Stimulated activated CD4-positive, alpha-beta T cell treated with anti-CD3 and anti-CD28 coated beads, Interleukin-15, amount 100 ng/mL, for 1 hour (primary cell): ENCODE measurements around the gene THOC2.
"Not testable (repeated sequence)": the region's sequence is repeated elsewhere in the genome, so short reads cannot be mapped to it uniquely, and the experiment has no call there.

Experiments
- DNase-seq, 2 donors: peaks; one replicate each; pipeline ENCODE4 v3.0.0-alpha.2; 2020; ENCODE audit warnings: low read depth in 1 of 2, low spot score in 1 of 2

THOC2 gene

DNA sequence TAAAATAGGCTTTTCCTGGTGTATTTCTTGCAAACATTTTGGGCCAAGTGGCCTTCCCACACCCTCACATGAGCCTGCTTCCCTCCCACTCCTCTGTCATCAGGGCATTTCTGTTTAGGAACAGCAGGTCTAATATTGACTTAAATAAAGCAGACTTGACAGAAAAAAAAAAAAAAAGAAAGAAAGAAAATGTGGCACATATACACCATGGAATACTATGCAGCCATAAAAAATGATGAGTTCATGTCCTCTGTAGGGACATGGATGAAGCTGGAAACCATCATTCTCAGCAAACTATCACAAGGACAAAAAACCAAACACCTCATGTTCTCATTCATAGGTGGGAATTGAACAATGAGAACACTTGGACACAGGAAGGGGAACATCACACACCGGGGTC is 2.3 kb upstream of the THOC2 start:
- not testable (repeated sequence) for DNase-seq

DNA sequence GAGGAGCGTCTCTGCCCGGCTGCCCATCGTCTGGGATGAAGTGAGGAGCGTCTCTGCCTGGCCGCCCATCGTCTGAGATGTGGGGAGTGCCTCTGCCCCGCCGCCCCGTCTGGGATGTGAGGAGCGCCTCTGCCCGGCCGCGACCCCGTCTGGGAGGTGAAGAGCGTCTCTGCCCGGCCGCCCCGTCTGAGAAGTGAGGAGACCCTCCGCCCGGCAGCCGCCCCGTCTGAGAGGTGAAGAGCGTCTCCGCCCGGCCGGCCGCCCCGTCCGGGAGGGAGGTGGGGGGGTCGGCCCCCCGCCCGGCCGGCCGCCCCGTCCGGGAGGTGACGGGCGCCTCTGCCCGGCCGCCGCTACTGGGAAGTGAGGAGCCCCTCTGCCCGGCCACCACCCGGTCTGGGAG is 1.2 kb upstream of the THOC2 start:
- DNase-seq: not testable (repeated sequence)

- DNase-seq: no peak
Observed at GRCh38 chrX:123731987-123732669, 724 bp downstream of the THOC2 start.

DNA sequence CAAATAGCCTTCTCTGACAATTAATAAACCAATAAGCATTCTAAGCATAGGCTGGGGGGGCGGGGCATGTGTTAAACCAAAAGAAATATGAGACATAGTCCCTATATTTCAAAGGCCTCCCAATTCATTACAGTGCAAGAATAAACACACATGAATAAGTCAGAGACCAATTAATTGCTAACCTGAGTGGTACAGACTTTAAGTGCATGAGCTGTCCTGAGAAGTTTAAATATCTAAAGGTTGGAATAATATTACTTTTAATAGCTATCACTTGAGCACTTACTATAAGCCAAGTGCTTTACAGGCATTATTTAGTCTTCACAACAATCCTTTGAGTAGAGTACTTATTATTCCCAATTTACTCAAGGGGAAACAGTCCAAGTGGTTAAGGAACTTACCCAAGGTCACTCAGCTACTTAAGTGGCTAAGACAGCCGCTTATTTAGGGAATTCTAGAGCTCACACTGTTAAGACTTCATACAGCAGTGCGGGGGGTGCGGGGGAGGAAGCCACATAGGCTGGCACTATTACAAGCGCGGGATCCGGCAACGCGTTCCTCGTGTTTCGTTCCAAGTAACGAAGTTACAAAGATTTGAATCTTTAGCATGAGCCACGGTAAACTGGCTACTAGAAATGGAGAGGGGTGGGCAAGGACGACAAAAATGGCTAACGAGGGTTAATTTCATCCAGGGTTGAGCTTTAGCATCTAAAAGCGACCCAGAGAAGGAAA is 1.4 kb downstream of the THOC2 start:
- no peak for DNase-seq

GRCh38 chrX:123728554-123728953 is 4.3 kb downstream of the THOC2 start:
- no peak for DNase-seq

DNA sequence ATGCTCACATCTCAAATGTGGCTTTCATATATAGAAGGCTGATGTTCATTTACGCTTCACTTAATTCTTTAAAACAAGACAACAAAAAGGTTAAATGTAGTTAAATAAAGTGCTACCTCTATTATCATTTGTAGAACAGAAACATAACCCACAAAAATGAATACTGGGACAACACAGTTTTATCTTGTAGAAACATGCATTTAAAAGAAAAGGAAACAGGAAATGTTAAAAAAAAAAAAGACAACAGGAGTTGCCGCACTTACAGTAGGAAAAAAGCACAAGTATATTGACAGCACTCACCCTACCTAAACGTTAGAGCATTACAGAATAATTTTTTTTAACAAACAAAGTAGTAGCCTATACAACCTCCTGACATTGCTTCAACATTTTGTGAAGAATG is 4.8 kb downstream of the THOC2 start:
- DNase-seq: no peak

DNA sequence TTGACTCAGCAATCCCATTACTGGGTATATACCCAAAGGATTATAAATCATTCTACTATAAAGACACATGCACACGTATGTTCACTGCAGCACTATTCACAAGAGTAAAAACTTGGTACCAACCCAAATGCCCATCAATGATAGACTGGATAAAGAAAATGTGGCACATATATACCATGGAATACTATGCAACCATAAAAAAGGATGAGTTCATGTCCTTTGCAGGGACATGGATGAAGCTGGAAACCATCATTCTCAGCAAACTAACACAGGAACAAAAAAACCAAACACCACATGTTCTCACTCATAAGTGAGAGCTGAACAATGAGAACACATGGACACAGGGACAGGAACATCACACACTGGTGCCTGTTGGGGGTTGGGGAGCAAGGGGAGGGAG is 10.7 kb downstream of the THOC2 start:
- not testable (repeated sequence) for DNase-seq

DNA sequence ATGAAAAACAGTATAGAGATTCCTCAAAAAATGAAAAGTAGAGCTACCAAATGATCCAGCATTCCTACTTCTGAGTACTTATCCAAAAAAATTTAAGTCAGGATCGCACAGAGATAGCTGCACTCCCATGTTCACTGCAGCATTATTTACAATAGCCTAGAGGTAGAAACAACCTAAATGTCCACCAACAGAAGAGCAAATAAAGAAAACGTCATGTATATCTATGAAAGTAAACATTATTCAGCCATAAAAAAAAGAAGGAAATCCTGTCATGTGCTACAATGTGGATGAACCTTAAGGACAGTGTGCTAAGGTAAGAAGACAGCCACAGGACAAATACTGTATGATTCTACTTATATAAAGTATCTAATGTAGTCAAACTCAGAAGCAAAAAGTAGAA is 12.4 kb downstream of the THOC2 start:
- DNase-seq: no peak

DNA sequence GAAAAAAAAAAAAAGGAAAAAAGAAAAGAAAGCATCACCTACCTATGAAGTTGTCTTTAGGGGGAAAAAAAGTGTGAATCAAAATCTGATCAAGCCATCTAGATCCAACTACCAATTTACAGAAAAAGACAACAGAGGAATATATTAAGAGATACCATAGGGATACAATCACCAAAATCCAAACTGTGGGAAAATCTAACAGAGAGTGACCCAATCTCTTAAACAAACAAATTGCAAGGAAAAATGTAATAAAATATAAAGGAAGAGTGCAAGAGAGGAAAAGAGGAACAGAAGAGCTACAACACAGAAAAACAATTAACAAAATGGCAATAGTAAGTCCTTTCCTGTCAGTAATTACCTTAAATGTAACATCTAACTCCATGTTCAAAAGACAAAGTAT is 19.0 kb downstream of the THOC2 start:
- no peak for DNase-seq

DNA sequence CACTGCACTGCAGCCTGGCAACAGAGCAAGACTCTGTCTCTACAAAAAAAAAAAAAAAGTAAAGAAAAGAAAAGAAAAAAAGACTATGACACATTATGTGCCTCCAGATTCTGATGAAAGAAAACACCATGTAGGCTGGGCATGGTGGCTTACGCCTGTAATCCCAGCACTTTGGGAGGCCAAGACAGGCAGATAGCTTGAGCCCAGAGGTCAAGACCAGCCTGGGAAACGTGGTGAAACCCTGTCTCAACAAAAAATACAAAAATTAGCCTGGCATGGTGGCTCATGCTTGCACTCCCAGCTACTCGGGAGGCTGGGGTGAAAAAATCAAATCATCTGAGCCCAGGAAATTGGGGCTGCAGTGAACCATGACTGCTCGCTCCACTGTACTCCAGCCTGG is 19.4 kb downstream of the THOC2 start:
- no peak for DNase-seq

- not testable (repeated sequence) for DNase-seq
Observed at GRCh38 chrX:123711201-123711600, 21.7 kb downstream of the THOC2 start.

- no peak for DNase-seq
Observed at GRCh38 chrX:123704781-123705180, 28.1 kb downstream of the THOC2 start.

DNA sequence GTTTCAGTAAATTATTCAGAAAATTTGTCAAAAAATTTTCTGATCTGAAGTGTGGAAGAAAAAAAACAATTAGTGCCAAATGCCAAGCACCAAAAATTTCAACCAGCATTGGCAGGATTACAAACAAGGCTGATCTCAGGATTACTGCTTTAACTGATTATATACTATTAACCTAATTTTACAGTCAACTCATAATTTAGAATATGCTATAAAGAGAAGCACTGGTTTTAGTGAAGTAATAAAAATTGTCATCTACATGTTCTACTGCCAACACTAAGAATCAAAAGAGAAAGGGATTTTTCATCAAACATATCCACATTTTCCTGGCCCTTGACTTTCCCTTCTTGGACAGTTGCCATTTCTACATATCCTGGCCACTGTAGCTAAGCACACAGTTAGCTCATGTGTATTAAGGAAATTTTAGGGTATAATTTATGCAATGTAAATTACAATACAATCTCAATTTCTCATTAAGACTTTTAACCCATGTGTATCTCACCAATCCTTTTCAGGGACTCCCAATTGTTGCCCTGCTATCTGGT is 33.8 kb downstream of the THOC2 start:
- DNase-seq: no peak

DNA sequence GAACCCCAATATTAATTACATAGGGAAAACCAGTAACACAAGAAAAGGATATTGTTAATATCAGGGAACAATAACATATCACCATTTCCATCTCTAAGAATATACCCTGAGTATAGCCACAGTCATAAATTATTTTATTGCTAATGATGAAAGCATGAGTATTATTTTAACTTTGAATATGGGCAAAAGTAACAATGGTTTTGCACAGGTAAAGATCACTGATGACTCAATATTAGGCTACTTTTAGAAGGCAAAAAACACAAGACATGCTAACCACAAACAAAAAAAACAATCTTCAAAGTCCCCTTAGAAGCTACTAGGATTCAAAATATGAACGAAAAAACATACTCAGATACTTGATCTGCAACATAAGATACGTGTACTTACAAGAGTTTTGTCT is 36.5 kb downstream of the THOC2 start:
- DNase-seq: no peak

- DNase-seq: no peak
Observed at GRCh38 chrX:123695242-123695641, 37.6 kb downstream of the THOC2 start.

DNA sequence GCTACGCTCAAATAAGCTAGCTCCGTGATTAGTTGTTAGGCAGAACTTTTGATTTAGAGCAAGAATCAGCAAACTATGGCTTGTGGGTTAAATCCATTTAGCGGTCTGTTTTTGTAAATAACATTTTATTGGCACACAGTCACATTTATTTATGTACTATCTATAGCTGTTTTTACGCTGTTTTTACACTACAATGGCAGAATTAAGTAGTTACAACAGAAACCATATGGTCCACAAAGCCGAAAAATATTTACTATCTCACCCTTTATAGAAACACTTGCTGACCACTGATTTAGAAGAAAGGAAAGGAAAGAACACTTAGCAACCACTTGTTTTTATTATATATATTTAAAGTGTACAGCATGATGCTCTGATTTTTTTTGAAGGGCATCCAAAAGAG is 41.1 kb downstream of the THOC2 start:
- DNase-seq: no peak

DNA sequence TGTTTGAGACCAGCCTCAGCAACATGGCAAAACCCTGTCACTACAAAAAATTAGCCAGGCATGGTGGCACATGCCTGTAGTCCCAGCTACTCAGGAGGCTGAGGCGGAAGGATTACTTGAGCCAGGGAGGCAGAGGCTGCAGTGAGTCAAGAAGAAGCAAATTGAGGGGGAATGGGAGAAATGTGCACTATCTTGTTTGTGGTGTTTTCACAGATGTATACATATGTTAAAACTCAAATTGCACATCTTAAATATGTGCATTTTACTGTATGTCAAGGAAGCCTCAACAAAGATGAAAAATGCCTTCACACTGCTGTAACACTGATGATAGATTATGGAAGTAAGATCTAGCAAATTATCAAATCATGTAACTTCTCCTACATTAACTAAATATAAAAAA is 44.3 kb downstream of the THOC2 start:
- no peak for DNase-seq

DNA sequence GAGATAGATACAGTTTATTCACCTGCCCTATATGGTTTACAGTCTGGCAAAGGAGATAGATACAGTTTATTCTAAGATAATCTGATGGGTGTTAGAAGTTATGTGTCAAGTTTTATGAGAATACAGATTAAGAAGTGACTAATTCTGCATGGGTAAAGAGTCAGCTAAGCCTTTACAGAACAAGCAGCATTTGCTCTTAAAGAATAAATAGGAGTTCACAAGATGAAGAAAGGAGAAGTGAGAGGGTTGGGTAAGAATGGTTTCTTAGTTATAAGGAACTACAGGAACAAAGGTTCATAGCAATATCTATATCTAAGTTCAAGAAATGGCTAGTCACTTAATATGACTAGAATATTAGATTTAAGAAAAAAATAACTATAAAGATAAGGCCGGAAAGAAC is 47.6 kb downstream of the THOC2 start:
- DNase-seq: no peak

DNA sequence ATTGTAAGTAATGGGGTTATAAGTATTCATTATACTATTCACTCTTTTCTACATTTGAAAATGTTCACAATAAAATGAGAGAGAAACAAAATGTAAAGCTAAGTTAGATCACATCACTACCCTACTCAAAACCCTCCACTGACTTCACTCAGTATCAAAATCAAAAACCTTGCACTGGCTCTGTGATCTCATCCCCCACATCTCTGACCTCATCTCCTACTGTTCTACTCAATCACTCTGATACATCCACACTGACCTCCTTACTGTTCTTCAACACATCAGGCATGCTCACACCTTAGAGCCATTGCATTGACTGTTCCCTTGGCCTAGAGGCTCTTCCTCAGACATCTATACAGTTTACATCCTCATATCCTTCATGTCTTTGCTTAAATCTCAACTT is 50.7 kb downstream of the THOC2 start:
- DNase-seq: no peak

- DNase-seq: not testable (repeated sequence)
Observed at GRCh38 chrX:123679733-123680460, 53.0 kb downstream of the THOC2 start.

GRCh38 chrX:123675154-123675553 is 57.7 kb downstream of the THOC2 start:
- DNase-seq: no peak

- DNase-seq: no peak
Observed at GRCh38 chrX:123673813-123674212, 59.0 kb downstream of the THOC2 start.
